ENCODE data around the gene KLHDC7A. TPM values are rescaled to one million over a fixed set of nuclear protein-coding genes. Genes with fewer than 3 reads are reported as not detected.

The KLHDC7A gene
- total and polyA plus RNA-seq, 10 of the 15 experiments (the other 5 are each of a cell fraction or from before 2014, with no cell fraction given): not detected

- intact Hi-C loops (cut with micrococcal nuclease; ENCODE audit: unreplicated experiment) (no loop called here), in situ Hi-C loops (cut with MboI) (no loop called here)
- DNase-seq (ENCODE audit: low read depth, low spot score) (no peak), FAIRE-seq (no peak), ATAC-seq (no peak)
- ChIA-PET CTCF (no interaction called here), SMC1A (ENCODE audit: uncharacterized antibody, unreplicated experiment) (no interaction called here), POLR2A (no interaction called here), RAD21 (ENCODE audit: unreplicated experiment) (no interaction called here)
- H3K4me3 ChIP-seq: no peak overlapping the region
- no TSS peak for BruUV-seq (replicated peaks)
- H3K27me3 ChIP-seq (replicated peaks in 1 of 2; ENCODE audit: control insufficient read depth in 2 of 2, insufficient read depth in 2 of 2, low read length in 1 of 2): no peaks in the 10 kb centered on the region
- no peaks in the 10 kb centered on the region for H3K36me3 ChIP-seq (ENCODE audit: control insufficient read depth in 2 of 2, insufficient read depth in 2 of 2, low read length in 1 of 2)
- H3K4me2 ChIP-seq (ENCODE audit: control insufficient read depth, insufficient read depth): no peak overlapping the region
- H4K20me1 ChIP-seq (ENCODE audit: control insufficient read depth, insufficient read depth): no peaks in the 10 kb centered on the region
- H3K9me3 ChIP-seq (replicated peaks; ENCODE audit: control insufficient read depth, insufficient read depth, low read length): no peaks in the 10 kb centered on the region; the same call in 2 of the 3 replicates
- TF ChIP-seq ZBTB40 (IDR thresholded peaks at IDR 0.05; ENCODE audit: borderline replicate concordance) (no peak), NR2C1 (IDR thresholded peaks at IDR 0.05) (no peak), ESRRA (IDR thresholded peaks at IDR 0.05; ENCODE audit: low read length) (no peak), MYB (IDR thresholded peaks at IDR 0.05; ENCODE audit: borderline replicate concordance, low read depth, low read length) (no peak), TCF3 (IDR thresholded peaks at IDR 0.05; ENCODE audit: borderline replicate concordance, insufficient read depth, low read depth, low read length) (no peak), PAX5 (IDR thresholded peaks at IDR 0.05; ENCODE audit: borderline replicate concordance, low read depth, low read length) (no peak), HDGF (IDR thresholded peaks at IDR 0.05) (no peak), SMC3 (IDR thresholded peaks at IDR 0.05; ENCODE audit: borderline replicate concordance, low read length) (no peak)
- no peak overlapping the region for H3K9ac ChIP-seq (ENCODE audit: control insufficient read depth, insufficient read depth, low read length)
- no peak overlapping the region for H3K27ac ChIP-seq (ENCODE audit: control insufficient read depth, insufficient read depth)
- no peaks in the 10 kb centered on the region for H3K79me2 ChIP-seq (ENCODE audit: control insufficient read depth, insufficient read depth, low read length)
- no peaks in the 10 kb centered on the region for H3K4me1 ChIP-seq (ENCODE audit: control insufficient read depth, insufficient read depth, low read length)
- H2AFZ ChIP-seq (ENCODE audit: control insufficient read depth, low read depth, low read length): no peak overlapping the region
- WGBS (ENCODE audit: insufficient coverage, insufficient replicate concordance, low lambda C conversion rate, missing lambda C conversion rate): 47% methylated on average over 13 of the region's 13 CpGs
These were observed 33.1 kb upstream of the KLHDC7A start for GRCh38 chr1:18447509-18448220.

Data from GM12878 (cell line).